Keratinocyte (primary cell): ENCODE measurements around the gene DENND4C.

Experiments
- EZH2 ChIP-seq: IDR thresholded peaks from one replicate; pipeline ENCODE4 v1.6.1; 2012; ENCODE audit warnings: inconsistent platforms, mild to moderate bottlenecking, low read length, moderate library complexity
- TF ChIP-seq, protein P1 (sequence below), 3 experiments: IDR thresholded peaks in 1 of 3; conservative IDR thresholded peaks in 1 of 3; optimal IDR thresholded peaks in 1 of 3; 2 replicates in 2 of 3; 3 replicates in 1 of 3; pipeline versions ENCODE3 to v1.5.1; 2011; ENCODE audit warnings: low read length in 3 of 3, mild to moderate bottlenecking in 3 of 3, moderate library complexity in 2 of 3, control low read depth in 1 of 3, inconsistent platforms in 1 of 3; ENCODE audit not compliant: insufficient read depth in 2 of 3; ENCODE audit errors: extremely low read depth in 1 of 3

DNA sequence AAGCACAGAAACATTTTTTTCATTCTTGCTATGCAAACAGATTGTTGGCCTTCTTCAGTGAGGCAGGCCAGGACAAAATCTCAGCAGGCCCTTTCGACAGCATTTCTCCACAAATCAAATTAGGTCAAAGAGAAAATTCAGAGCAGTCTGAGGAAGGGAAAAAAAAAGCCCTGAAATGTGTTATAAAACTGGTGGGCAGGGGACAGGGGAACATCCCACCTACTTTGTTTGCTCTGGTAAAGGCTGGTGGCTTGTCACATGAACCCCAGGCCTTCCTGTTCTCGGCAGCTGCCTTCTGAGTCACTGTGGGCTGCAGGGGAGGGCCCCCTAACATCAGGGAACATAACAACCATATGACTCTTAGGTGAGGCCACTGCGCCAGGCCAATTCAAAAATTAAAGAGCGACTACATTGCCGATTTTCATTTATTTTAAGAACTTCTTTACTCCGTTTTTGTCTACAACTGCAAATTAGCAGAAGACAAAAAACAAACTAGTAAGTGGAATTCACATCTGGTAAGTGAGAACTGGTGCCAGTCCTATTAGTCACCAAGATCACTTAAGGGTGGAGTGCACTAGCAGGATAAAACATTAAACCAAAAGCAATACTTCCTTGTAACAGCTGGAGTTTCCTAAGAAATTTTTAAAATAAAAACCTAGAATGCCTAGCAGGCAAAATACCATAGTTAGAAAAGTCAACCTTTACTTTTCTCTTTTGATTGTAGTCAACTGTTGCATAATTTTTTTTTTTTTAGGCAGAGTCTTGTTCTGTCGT is 46.2 kb upstream of the DENND4C start:
- TF ChIP-seq, protein P1, sequence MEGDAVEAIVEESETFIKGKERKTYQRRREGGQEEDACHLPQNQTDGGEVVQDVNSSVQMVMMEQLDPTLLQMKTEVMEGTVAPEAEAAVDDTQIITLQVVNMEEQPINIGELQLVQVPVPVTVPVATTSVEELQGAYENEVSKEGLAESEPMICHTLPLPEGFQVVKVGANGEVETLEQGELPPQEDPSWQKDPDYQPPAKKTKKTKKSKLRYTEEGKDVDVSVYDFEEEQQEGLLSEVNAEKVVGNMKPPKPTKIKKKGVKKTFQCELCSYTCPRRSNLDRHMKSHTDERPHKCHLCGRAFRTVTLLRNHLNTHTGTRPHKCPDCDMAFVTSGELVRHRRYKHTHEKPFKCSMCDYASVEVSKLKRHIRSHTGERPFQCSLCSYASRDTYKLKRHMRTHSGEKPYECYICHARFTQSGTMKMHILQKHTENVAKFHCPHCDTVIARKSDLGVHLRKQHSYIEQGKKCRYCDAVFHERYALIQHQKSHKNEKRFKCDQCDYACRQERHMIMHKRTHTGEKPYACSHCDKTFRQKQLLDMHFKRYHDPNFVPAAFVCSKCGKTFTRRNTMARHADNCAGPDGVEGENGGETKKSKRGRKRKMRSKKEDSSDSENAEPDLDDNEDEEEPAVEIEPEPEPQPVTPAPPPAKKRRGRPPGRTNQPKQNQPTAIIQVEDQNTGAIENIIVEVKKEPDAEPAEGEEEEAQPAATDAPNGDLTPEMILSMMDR (optimal IDR thresholded peaks at IDR 0.05 in 1 of 3, IDR thresholded peaks at IDR 0.05 in 1 of 3, conservative IDR thresholded peaks at IDR 0.05 in 1 of 3; ENCODE audit: extremely low read depth in 1 of 3, insufficient read depth in 2 of 3, low read length in 3 of 3) = no peak
- TF ChIP-seq EZH2 = no peak
